Inflammatory macrophage treated with lipopolysaccharide for 1 hour (primary cell): ENCODE data around the gene SETD2.
"Not testable (repeated sequence)": the region's sequence is repeated elsewhere in the genome, so short reads cannot be mapped to it uniquely, and the experiment has no call there.

Experiments
- DNase-seq, 2 donors: peaks; one replicate each; pipeline ENCODE4 v3.0.0-alpha.2; 2020 to 2022

SETD2 gene, protein sequence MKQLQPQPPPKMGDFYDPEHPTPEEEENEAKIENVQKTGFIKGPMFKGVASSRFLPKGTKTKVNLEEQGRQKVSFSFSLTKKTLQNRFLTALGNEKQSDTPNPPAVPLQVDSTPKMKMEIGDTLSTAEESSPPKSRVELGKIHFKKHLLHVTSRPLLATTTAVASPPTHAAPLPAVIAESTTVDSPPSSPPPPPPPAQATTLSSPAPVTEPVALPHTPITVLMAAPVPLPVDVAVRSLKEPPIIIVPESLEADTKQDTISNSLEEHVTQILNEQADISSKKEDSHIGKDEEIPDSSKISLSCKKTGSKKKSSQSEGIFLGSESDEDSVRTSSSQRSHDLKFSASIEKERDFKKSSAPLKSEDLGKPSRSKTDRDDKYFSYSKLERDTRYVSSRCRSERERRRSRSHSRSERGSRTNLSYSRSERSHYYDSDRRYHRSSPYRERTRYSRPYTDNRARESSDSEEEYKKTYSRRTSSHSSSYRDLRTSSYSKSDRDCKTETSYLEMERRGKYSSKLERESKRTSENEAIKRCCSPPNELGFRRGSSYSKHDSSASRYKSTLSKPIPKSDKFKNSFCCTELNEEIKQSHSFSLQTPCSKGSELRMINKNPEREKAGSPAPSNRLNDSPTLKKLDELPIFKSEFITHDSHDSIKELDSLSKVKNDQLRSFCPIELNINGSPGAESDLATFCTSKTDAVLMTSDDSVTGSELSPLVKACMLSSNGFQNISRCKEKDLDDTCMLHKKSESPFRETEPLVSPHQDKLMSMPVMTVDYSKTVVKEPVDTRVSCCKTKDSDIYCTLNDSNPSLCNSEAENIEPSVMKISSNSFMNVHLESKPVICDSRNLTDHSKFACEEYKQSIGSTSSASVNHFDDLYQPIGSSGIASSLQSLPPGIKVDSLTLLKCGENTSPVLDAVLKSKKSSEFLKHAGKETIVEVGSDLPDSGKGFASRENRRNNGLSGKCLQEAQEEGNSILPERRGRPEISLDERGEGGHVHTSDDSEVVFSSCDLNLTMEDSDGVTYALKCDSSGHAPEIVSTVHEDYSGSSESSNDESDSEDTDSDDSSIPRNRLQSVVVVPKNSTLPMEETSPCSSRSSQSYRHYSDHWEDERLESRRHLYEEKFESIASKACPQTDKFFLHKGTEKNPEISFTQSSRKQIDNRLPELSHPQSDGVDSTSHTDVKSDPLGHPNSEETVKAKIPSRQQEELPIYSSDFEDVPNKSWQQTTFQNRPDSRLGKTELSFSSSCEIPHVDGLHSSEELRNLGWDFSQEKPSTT (N-terminal part only)

DNA sequence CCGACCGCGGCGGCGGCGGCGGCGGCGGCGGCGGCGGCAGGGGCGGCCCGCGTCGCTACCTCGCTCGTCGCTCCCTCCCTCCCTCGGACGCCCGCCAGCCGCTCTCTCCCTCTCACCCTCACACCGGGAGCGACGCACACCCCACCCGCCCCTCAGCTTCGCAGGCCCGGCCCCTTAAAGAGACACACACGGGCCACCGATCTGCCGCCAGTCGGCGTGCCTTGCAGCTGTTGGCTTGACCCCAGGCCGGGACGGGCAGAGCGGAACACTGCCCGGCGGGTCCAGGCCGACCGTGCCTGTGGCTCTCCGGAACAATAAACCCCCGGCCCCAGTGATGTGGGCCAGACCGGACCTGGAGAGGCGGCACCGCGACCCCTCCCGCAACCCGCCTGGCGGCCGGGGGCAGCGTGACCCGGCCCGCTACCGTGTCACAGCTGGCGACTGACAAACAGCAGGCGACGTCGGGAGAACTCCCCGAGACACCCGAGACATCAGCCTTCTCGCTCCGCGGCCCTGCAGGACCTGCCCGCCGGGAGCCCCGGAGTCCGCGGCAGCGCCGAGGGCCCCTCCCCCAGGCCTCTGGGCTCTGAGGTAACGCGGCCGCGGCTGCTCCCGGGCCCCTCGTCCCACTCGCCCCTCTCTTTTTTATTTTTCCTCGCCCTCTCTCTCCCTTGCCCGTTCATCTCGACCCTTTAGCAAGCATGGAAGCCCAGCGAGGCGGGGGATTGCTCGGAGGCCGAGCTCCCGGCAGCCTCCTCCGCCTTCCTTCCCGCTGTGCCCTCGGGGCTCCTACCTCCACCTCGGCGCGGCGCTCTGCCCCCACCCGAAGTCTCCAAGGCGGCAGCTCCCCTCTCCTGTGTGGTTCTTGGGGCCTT is at the start of gene SETD2:
TSS of gene SETD2 (minus strand) at position 107 of the 875 bp plus-strand sequence. CDS start 189 bp downstream, outside the sequence.
- DNase-seq: peak; percentile 78 to 81

DNA sequence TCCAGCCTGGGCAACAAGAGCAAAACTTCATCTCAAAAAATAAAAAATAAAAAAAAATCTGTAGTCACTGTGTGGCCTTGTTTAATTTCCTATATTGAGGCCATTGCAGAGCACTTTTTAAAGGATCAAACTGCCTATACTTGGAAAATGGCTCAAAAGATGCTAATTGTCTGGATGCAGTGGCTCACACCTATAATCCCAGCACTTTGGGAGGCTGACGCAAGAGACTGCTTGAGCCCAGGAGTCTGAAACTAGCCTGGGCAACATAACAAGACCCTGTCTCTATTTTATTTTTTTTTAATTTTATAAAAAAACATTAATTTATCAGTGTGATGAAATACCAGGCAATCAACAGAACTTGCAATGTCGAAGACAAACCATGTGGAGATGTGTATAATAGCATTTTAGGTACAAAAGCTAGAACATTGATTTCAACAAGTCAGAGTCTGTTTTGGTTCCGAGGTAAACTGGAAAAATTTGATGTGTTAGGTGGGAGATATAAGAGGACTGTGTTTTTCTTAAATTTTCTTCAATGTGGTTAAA is 47.0 kb upstream of the SETD2 start:
- DNase-seq: no peak

DNA sequence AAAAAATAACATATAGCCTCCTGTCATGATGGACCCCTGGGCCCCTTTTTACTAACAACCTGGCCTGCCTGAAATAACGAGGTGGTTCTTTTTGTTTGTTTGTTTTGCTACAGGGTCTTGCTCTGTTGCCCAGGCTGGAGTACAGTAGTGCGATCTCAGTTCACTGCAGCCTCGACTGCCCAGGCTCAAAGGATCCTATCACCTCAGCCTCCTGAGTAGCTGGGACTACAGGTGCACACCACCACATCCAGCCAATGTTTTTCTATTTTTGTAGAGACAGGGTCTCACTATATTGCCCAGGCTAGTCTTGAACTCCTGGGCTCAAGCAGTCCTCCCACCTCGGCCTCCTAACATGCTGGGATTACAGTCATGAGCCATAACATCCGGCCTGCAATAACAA is 42.1 kb upstream of the SETD2 start:
- not testable (repeated sequence) for DNase-seq

DNA sequence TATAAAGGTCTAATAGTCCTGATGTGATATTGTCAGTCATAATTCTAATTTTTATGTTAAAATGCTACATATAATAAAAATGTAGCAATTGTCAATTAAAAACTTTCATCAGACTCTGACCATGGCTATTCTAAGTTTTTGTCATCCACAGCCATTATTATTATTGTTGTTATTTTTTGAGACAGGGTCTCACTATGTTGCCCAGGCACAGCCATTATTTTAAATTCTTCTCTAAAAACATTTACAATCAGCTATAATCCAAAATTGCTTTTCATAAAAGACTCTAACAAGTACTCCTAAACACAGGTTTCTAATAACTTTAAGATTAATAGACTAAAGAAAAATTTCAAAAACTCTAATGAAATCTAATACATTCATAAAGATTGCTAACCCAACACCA is 41.0 kb upstream of the SETD2 start:
- no peak for DNase-seq

DNA sequence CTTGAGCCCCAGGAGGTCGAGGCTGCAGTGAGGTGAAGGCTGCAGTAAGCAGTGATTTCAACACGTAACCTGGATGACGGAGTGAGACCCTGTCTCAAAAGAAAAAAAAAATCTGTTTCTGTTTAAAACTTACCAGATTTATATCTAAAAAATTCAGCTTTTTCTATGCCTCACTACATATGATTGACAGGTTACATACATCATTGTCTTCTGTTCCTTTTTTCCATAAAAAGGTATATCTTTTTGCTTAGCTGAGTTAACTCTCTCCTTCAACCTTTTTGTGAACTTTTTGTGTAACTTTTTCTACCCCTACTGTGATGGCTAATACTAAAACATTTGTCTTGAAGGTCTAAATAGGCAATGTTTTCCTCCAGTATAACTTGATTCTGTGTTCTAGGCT is 38.6 kb upstream of the SETD2 start:
- no peak for DNase-seq

DNA sequence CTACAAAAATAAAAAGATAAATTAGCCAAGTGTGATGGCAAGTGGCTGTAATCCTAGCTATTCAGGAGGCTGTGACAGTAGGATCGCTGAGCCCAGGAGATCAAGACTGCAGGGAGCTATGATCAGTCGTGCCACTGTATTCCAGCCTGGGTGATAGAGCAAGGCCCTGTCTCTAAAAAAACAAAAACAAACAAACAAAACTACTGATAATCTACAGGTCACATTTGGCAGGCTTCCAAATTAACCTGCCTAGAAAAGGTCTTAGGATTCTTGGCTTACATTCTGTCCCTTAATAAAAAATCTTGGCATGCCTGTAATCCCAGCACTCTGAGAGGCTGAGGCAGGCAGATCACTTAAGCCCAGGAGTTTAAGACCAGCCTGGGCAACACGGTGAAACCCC is 33.4 kb upstream of the SETD2 start:
- no peak for DNase-seq

DNA sequence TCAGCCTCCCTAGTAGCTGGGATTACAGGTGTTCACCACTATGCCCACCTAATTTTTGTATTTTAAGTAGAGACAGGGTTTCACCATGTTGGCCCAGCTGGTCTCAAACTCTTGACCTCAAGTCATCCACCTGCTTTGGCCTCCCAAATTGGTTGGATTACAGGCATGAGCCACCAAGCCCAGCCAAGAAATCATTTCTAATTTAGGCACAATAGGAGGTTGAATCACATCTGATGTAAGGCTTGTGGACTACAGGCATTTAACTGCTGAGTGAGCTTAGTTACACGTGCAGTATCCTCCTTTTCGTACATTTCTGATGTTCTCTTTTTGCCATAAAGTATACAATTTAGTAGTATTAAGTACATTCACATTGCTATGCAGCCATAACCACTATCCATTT is 31.1 kb upstream of the SETD2 start:
- no peak for DNase-seq

DNA sequence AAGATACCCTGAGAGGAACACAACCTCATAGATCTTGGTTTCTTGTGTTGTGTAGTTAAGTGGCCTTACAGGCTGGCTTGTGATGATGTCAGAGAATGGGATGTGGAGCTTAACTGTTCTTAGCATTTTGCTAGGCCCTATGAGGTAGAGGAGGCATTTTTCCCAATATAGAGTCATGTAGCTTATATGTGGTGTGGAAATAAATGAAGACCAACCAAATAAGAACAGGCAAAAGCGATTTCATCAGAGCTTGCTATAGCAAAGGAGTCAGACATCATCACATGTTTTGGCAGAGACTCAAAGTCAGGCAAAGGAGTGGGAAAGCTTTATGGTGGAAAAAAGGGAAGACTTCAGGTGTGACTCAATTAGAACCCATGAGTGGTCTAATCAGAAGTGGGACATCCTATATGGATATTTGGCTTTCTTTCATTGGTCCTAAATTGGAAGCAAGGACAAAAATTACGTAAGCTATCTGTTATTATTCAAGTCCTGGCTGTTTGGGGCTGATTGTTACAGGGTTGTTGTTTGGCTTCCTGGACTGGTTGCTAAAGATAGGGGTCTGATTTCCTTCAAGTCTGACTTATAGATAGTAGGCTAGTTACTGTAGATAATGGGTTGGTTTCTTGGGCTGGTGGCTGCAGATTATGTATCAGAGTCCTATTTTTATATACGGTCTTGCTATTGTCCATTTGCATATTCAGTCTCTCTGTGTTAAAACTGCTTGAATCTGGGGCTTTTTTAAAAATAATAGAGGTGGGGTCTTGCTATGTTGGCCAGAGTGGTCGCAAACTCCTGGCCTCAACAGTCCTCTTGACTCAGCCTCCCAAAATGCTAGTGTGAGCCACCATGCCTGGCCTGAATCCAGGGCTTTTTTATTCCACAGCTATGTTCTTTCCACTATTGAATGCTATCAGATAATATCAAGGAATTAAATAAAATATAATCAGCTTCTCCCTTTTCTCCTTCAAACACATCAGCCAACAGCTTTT is 30.3 kb upstream of the SETD2 start:
- DNase-seq: peak in 1 of 2 donors; percentile 24

DNA sequence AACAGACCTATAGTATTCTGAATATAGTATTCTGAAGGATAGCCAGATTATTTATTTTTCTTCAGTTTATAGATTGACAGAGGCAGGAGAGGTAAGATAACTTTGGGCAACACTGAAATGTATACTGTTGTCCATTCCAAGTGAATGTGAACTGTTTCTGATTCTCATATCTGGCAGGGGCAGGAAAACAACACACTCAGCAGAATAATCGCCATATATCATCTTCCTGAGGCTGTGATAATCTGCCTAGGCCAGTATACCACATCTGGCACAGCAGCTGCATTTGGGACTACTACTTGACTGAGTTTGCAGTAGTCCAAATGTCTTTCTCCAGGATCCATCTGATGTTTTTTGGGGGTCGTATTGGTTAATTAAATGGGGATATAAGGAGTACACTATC is 22.4 kb upstream of the SETD2 start:
- DNase-seq: no peak

DNA sequence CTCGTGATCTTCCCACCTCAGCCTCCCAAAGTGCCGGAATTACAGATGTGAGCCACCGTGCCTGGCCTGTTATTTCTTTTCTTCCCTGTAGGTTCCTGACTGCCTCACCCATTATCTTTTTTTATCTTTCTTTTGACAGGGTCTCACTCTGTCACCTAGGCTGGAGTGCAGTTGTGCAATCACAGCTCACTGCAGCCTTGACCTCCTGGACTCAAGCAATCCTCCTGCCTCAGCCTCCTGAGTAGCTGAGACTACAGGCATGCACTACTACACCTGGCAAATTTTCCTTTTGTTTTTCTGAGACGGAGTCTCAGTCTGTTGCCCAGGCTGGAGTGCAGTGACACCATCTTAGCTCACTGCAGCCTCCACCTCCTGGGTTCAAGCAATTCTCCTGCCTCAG is 17.8 kb upstream of the SETD2 start:
- DNase-seq: not testable (repeated sequence)

DNA sequence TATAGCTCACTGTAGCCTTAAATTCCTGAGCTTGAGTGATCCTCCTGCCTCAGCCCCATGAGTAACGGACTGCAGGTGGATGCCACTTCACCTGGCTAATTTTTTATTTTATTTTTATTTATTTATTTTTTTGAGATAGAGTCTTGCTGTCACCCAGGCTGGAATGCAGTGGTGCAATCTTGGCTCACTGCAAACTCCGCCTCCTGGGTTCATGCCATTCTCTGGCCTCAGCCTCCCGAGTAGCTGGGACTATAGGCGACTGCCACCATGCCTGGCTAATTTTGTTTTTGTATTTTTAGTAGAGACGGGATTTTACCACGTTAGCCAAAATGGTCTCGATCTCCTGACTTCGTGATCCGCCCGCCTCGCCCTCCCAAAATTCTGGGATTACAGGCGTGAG is 16.1 kb upstream of the SETD2 start:
- DNase-seq: not testable (repeated sequence)

DNA sequence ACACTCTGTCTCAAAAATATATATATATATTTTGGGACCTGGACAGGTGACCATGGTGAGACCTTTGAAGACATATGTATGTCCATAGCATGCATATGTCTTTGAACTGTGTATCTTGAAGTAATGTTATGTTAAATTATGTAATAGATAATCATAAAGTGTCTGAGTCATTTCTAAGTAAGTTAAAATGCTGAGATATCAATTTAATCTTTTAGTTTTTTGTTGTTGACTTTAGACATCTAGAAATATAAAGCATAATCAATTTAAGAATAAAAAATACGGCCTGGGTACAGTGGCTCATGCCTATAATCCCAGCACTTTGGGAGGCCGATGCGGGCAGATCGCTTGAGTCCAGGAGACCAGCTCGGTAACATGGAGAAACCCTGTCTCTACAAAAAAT is 12.7 kb upstream of the SETD2 start:
- no peak for DNase-seq

DNA sequence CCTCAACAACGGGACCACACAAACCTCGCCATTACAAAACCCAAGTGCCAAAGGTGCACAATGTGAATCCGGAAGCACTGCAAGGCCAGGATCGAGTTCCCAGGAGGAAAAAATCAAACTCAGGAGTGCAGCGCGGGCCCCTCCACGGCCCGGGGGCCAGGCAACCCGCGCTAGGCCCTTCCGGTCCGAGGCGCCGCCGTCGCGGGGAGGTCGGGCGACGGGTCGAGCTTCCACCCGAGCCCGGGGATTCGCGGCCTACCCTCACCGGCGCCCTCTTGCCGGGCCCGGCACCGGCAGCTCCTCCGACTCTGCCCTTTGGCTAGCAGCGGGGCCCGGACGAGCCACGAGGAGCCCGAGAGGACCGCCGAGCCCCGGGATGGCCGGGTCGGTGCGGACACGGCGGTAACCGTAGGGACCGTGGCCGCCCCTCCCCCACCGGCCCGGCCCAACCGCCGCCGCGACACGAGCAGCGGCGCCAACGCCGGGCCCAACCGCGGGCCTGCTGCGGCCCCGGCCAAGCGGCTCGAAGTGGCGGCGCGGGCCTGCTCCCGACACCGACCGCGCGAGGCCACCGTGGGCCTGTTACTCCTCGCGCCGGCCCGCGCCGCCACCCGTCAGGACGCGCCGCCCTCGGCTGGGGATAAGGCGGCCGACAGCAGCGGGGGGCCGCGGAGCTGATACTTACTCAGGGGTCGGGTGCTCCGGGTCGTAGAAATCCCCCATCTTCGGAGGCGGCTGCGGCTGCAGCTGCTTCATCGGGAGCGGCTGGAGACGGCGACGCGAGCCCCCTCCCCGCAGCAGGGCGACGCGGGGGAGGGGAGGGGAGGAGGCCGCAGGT is 525 bp downstream of the SETD2 start:
- DNase-seq: peak; percentile 18 to 22

DNA sequence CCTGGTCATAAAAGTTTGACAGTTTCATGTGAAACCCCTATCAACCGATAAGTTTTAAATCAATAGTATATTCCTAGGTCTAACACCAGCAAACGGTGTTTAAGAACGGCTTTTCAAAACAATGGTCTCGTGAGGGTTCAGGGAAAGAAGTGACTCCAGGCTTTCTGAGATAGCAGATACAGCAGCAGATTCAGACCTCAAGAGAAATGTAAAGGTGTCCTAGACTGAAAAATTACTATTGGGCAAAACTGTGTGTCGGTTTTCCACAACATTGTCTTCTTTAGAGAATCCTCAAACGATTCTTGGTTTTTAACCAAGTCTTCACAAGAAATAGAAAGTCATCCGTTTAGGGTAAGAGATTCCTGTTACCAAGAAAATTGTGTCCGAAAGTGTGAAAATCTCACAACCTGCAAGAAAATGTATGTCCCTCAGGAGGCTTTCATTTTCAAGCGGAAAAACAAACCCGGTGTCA is 1.2 kb downstream of the SETD2 start:
- DNase-seq: peak in 1 of 2 donors; percentile 22

DNA sequence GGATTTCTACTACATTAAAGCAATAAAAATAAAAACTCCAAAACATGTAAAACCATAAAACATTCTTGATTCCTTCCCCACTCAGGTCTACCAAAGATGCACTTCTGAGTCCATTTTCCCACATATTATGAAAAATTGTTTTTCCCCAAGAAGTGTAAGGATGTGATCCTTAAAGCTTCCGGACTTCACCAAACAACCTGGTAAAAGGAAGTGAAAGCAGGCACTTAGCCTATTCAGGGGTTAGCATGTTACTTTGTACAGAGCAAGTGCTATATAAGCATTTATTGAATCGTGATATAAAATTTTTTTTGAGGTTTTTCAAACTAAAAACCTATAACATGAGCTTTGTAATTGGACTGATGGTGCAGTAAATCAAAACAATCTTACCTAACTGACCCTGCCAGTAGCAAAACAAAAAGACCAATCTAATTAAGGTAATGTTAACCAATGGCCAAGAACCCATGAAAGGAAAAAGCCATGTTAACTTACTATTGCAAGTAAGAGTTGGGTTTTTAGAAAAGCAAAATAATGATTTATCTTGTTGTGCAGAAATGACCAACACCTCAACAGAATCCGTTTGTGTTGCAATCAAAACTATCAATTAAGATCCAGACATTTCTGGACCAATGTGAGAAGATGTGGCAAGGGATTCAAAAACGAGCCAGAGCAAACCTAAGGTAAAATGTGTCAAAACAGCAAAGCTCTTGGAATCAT is 1.8 kb downstream of the SETD2 start:
- DNase-seq: peak; percentile 59 to 63

DNA sequence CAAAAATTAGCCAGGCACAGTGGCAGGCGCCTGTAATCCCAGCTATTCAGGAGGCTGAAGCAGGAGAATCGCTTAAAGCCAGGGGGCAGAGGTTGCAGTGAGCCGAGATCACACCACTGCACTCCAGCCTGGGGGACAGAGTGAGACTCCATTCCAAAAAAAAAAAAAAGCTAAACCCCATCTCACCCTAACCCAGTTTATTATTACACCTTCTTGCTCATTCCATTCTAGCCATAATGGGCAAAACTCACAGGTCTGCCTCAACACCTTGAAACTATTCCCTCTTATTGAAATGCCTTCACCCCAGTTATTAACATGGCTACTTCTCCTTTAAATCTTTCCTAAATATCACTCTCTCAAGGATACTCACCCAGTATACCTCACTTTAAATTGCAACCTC is 4.1 kb downstream of the SETD2 start:
- no peak for DNase-seq

DNA sequence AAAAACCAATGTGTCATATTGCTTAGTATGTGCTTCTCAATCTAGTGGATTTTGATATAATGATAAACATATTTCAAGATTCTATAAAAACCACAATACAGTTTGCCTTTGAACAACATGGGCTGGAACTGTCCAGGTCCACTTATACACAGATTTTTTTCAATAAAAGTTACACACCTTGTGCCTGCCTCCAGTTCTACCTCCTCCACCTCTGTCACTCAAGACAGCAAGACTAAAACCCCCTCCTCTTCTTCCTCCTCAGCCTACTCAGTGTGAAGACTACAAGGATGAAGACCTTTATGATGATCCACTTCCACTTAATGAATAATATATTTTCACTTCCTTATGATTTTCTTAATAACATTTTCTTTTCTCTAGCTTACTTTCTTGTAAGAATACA is 5.7 kb downstream of the SETD2 start:
- DNase-seq: no peak

DNA sequence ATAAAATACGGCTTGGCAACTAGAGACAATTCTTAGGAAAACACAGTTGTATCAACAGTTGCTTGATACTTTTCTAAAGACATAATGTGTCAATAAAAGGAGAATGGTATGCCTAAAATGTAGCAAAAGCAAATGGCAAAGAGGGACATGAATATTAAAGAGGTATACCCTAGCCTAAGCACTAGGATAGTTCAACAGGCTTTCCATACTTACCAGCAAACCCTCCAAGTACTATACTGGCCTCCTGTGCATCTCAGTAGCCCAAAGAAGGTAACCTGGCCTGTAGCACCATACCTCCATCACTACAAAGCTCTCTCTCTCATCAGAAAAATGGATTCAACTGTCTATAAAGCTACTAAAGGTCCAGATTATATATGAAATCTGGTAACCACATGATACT is 7.5 kb downstream of the SETD2 start:
- no peak for DNase-seq

DNA sequence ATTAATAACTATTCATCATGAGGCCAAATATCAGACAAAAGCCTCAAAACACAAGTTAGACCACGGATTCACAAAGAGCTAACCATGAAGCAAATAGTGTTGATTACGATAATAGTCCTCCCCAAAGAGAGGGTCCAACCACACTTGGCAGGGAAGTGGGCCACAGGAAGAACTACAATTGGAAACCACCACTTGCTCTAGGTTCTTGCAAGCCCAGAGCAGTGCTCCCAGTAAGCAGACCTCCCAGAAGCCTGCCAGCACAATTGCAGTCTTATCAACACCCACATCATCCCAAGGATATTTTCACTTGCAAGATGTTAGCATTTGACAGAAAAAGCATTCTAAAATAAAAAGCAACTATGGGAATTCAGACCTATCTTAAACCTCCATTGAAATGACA is 11.3 kb downstream of the SETD2 start:
- no peak for DNase-seq
